A673 (cell line): ENCODE measurements around the gene TPST1. TPM values are rescaled to one million over a fixed set of nuclear protein-coding genes. Genes with fewer than 3 reads are reported as not detected.
"Not testable (repeated sequence)": the region's sequence is repeated elsewhere in the genome, so short reads cannot be mapped to it uniquely, and the experiment has no call there.

ENCODE experiments used
- Bru-seq: library from RNA; stranded (reverse); fragments of 400-500 nt; gene quantifications from one replicate; lab custom pipeline; 2021; lab: Mats Ljungman, UMichigan
- BruChase-seq, 2 experiments: library from RNA; stranded (reverse); fragments of 400-500 nt; gene quantifications; one replicate each; lab custom pipeline; 2021; lab: Mats Ljungman, UMichigan
- BruUV-seq: library from RNA; stranded (reverse); fragments of 400-500 nt; replicated peaks from 2 replicates; lab custom pipeline; 2021; lab: Mats Ljungman, UMichigan
- CTCF ChIA-PET: fragments of 300-600 bp; sonication (Branson Sonifier 250); formaldehyde crosslinking; loops from one replicate; lab custom pipeline; 2022; ENCODE audit warnings: antibody characterized with exemption; lab: Charles Lee
- POLR2A ChIA-PET: fragments of 300-600 bp; sonication (Branson Sonifier 250); formaldehyde crosslinking; loops from one replicate; lab custom pipeline; 2022; ENCODE audit warnings: antibody characterized with exemption; ENCODE audit not compliant: low non-redundant PET; lab: Charles Lee
- DNase-seq: peaks from one replicate; pipeline ENCODE4 v3.0.0-alpha.2; 2015; ENCODE audit warnings: low spot score
- H3K27ac ChIP-seq: fragments of 200-600 bp; sonication (generic); 2 replicates; pipeline ENCODE4 v1.5.1; 2016; ENCODE audit warnings: mixed run types, low read depth, mild to moderate bottlenecking, mixed read lengths, antibody characterized with exemption, low read length; ENCODE audit not compliant: poor library complexity, severe bottlenecking
- H3K27me3 ChIP-seq: fragments of 200-600 bp; sonication (generic); replicated peaks from 2 replicates; pipeline ENCODE4 v1.6.1; 2017; ENCODE audit warnings: mixed run types, low read depth, mild to moderate bottlenecking, mixed read lengths, antibody characterized with exemption, low read length; ENCODE audit not compliant: insufficient read depth, poor library complexity
- H3K36me3 ChIP-seq: fragments of 200-600 bp; sonication (generic); 2 replicates; pipeline ENCODE4 v1.6.1; 2016; ENCODE audit warnings: mixed run types, mild to moderate bottlenecking, mixed read lengths, antibody characterized with exemption, low read length; ENCODE audit not compliant: insufficient read depth, poor library complexity, severe bottlenecking
- H3K4me1 ChIP-seq: fragments of 200-600 bp; sonication (generic); 2 replicates; pipeline ENCODE4 v1.6.1; 2017; ENCODE audit warnings: mixed run types, mild to moderate bottlenecking, mixed read lengths, antibody characterized with exemption, low read length; ENCODE audit not compliant: insufficient read depth, poor library complexity, severe bottlenecking
- H3K4me3 ChIP-seq: fragments of 200-600 bp; sonication (generic); 2 replicates; pipeline ENCODE4 v1.5.1; 2016; ENCODE audit warnings: low read depth, mixed run types, mild to moderate bottlenecking, mixed read lengths, low read length; ENCODE audit not compliant: poor library complexity, severe bottlenecking
- H3K9me3 ChIP-seq: fragments of 200-600 bp; sonication (generic); 2 replicates; pipeline ENCODE4 v1.6.1; 2016; ENCODE audit warnings: mixed run types, low read depth, mild to moderate bottlenecking, mixed read lengths, antibody characterized with exemption, low read length; ENCODE audit not compliant: poor library complexity, severe bottlenecking
- CTCF ChIP-seq: fragments of 300-800, 200-600 bp; sonication (generic); conservative IDR thresholded peaks from 2 replicates; pipeline ENCODE4 v1.5.1; 2017; ENCODE audit warnings: low read depth, mild to moderate bottlenecking, antibody characterized with exemption, low read length, moderate library complexity, mixed read lengths
- EZH2 ChIP-seq: fragments of 200-600 bp; sonication (generic); IDR thresholded peaks from 2 replicates; pipeline ENCODE4 v1.6.1; 2017; ENCODE audit warnings: borderline replicate concordance, low read depth, mild to moderate bottlenecking, mixed read lengths, antibody characterized with exemption, low read length; ENCODE audit not compliant: poor library complexity, severe bottlenecking
- intact Hi-C: fragments of 100-400 bp; cut with micrococcal nuclease; formaldehyde crosslinking; loops from one replicate; pipeline ENCODE4 v1.10.0; 2022; ENCODE audit not compliant: unreplicated experiment
- long read RNA-seq: library from polyadenylated mRNA; stranded (forward); transcript quantifications from one replicate; pipeline ENCODE4 v2.0.0, GENCODE V29; 2022
- total RNA-seq: library from RNA; stranded (reverse); gene quantifications from 2 replicates; pipeline ENCODE4 v1.2.3, GENCODE V29; 2021

Gene TPST1
- total RNA-seq (8.0 and 11.0 TPM in 2 replicates), Bru-seq, nascent RNA (percentile 62 among the genes with signal in this experiment), BruChase-seq, experiment 1, labeled RNA remaining after a 2-hour chase (percentile 62 among the genes with signal in this experiment), BruChase-seq, experiment 2, labeled RNA remaining after a 6-hour chase (percentile 62 among the genes with signal in this experiment)
- long read RNA-seq, transcript TPST1-201 (6 exons, 2,116 nt): major isoform, 7 of 20 reads
- long read RNA-seq, partial matches to known transcripts: 1 of 20 reads
- long read RNA-seq, other reads (novel, unspliced or antisense): 12 of 20 reads

DNA sequence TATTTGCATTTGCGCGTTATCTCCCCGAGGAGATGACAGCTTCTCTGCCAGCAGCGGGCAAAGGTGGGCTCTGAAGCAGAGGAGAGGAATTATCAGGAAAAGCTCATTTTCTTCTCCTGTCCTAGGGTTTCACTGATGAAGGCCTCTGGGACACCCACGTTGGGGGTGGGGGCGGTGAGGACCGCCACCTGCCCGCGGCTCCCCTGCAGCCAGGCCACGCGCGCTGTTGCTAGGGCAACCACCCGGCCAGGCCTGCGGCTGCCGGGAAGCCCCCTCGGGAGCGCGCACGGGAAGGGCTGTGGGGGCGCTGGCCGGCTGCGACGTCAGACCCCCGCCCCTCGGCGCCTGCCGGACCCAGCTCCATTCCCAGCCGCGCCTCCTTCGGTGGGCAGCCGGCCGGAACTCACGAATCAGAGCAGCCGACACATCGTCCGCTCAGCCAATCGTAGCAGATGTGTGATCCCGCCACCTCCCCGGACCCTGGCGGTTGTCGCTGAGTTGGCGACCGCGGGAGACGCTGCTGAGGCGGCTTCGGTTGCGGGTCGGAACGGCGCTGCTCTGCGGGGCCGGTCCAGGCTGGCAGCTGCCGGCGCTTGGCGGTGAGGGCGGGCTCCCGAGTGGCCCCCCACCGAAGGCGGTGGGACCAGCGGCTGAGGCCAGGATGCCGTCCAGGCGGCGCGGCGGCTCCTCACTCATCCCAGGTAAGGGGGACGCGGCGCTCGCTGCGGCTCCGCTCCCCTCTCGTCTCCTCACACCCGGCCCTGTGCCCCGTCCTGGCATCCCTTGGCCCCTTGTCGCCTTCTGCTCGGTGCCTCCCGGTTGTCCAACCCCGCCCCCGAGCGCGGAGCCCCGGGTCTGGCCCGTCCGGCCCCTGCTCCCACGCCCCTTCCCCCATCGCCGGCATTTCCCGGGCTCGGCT lies at the start of gene TPST1:
Gene TPST1, plus strand, starts transcription at position 513 of the 919 bp plus-strand sequence. CDS start 35,092 bp downstream, outside the sequence.
- TF ChIP-seq CTCF (peak; percentile 63), EZH2 (no peak)
- POLR2A ChIA-PET: interaction anchor here (1.0 kb wide), 1 partner anchor 15 kb away, joined by 12 read pairs; no protein-coding TSS in a partner anchor
- Histone ChIP-seq H3K27ac (peak within 1 kb of the TSS; percentile 75), H3K36me3 (no peaks in the 10 kb centered on the region), H3K27me3 (no peaks in the 10 kb centered on the region), H3K4me3 (peak within 1 kb of the TSS; percentile 98), H3K9me3 (no peaks in the 10 kb centered on the region), H3K4me1 (peaks cover 4% of the 10 kb centered on the region)
- no TSS peak for BruUV-seq
- intact Hi-C loops: no loop called here
- DNase-seq: peak; percentile 94
- CTCF ChIA-PET: interaction anchor here (0.6 to 1.2 kb wide), 3 partner anchors 65 to 174 kb away, joined by 3 to 4 read pairs (median 3); no protein-coding TSS in a partner anchor

- H3K36me3 ChIP-seq: peaks cover 63% of the 10 kb centered on the region
- CTCF ChIA-PET: interaction anchor here (0.6 kb wide), 1 partner anchor 1835 kb away, joined by 6 read pairs; no protein-coding TSS in a partner anchor
- H3K27ac ChIP-seq, POLR2A ChIA-PET, BruUV-seq, H3K27me3 ChIP-seq, H3K4me3 ChIP-seq, H3K9me3 ChIP-seq, intact Hi-C loops, DNase-seq, H3K4me1 ChIP-seq: not testable (repeated sequence)
These were observed 49.1 kb upstream of the TPST1 start for GRCh38 chr7:66156035-66156434.

- no peaks in the 10 kb centered on the region for H3K27me3 ChIP-seq
These were observed 48.1 kb upstream of the TPST1 start for GRCh38 chr7:66157060-66157459.

More at GRCh38 chr7:66157060-66157459, 48.1 kb upstream of the TPST1 start:
- Histone ChIP-seq H3K4me1 (no peaks in the 10 kb centered on the region), H3K9me3 (no peaks in the 10 kb centered on the region), H3K27ac (no peak overlapping the region), H3K4me3 (no peak overlapping the region), H3K36me3 (peaks cover 58% of the 10 kb centered on the region)
- intact Hi-C loops: no loop called here
- POLR2A ChIA-PET: no interaction called here
- CTCF ChIA-PET: no interaction called here
- no peak for DNase-seq
- no peak for TF ChIP-seq EZH2
- no peak for TF ChIP-seq CTCF
- BruUV-seq: no TSS peak
